ENCODE measurements around the gene PRODH2. TPM values are rescaled to one million over a fixed set of nuclear protein-coding genes. Genes with fewer than 3 reads are reported as not detected.
"Not testable (repeated sequence)": the region's sequence is repeated elsewhere in the genome, so short reads cannot be mapped to it uniquely, and the experiment has no call there.

Gene PRODH2
- total RNA-seq, 4 donors from 2014 or later, result not detected

GRCh38 chr19:35805526-35806102 lies 7.0 kb downstream of the PRODH2 start:
- Histone ChIP-seq H3K27me3 (peaks cover 21% of the 10 kb centered on the region), H3K27ac (no peak overlapping the region), H3K4me1 (no peaks in the 10 kb centered on the region), H3K4me3 (no peak overlapping the region), H3K9me3 (no peaks in the 10 kb centered on the region), H3K36me3 (no peaks in the 10 kb centered on the region)
- 64% methylated on average over 5 of the region's 5 CpGs for WGBS
- TF ChIP-seq EP300 (IDR thresholded peaks at IDR 0.05), result no peak
- no peak for TF ChIP-seq POLR2A (IDR thresholded peaks at IDR 0.05)
- TF ChIP-seq CTCF (IDR thresholded peaks at IDR 0.05), result no peak
- no peak for DNase-seq (ENCODE audit: low spot score in 2 of 2)

GRCh38 chr19:35801828-35802227 lies 10.8 kb downstream of the PRODH2 start:
- no peak overlapping the region for H3K27ac ChIP-seq
- no peaks in the 10 kb centered on the region for H3K36me3 ChIP-seq
- 53% methylated on average over 3 of the region's 3 CpGs for WGBS
- peaks cover 27% of the 10 kb centered on the region for H3K27me3 ChIP-seq
- no peaks in the 10 kb centered on the region for H3K4me1 ChIP-seq
- no peak overlapping the region for H3K4me3 ChIP-seq
- DNase-seq (ENCODE audit: low spot score in 2 of 2), result no peak
- TF ChIP-seq EP300 (IDR thresholded peaks at IDR 0.05) (no peak), POLR2A (IDR thresholded peaks at IDR 0.05) (no peak), POLR2AphosphoS5 (IDR thresholded peaks at IDR 0.05) (no peak), CTCF (IDR thresholded peaks at IDR 0.05) (no peak)
- no peaks in the 10 kb centered on the region for H3K9me3 ChIP-seq

GRCh38 chr19:35797663-35798062 lies 15.0 kb downstream of the PRODH2 start:
- H3K36me3 ChIP-seq, result no peaks in the 10 kb centered on the region
- TF ChIP-seq POLR2A (IDR thresholded peaks at IDR 0.05) (no peak), POLR2AphosphoS5 (IDR thresholded peaks at IDR 0.05) (no peak), CTCF (IDR thresholded peaks at IDR 0.05) (no peak), EP300 (IDR thresholded peaks at IDR 0.05) (no peak)

GRCh38 chr19:35796645-35797542 lies 15.8 kb downstream of the PRODH2 start:
- no peak overlapping the region for H3K27ac ChIP-seq
- peaks cover 38% of the 10 kb centered on the region for H3K27me3 ChIP-seq
- peak in 1 of 2 donors; percentile 67 for DNase-seq (ENCODE audit: low spot score in 2 of 2)
- H3K4me1 ChIP-seq, result peaks cover 5% of the 10 kb centered on the region
- WGBS, result 9% methylated on average over 33 of the region's 39 CpGs
- no peaks in the 10 kb centered on the region for H3K36me3 ChIP-seq
- no peaks in the 10 kb centered on the region for H3K9me3 ChIP-seq
- TF ChIP-seq POLR2AphosphoS5 (IDR thresholded peaks at IDR 0.05), result no peak
- no peak for TF ChIP-seq CTCF (IDR thresholded peaks at IDR 0.05)
- no peak for TF ChIP-seq POLR2A (IDR thresholded peaks at IDR 0.05)
- TF ChIP-seq EP300 (IDR thresholded peaks at IDR 0.05), result no peak
- H3K4me3 ChIP-seq, result peak overlapping the region; percentile 16

More at GRCh38 chr19:35797663-35798062, 15.0 kb downstream of the PRODH2 start:
- Histone ChIP-seq H3K9me3 (no peaks in the 10 kb centered on the region), H3K27ac (no peak overlapping the region), H3K4me1 (peaks cover 5% of the 10 kb centered on the region), H3K27me3 (peaks cover 38% of the 10 kb centered on the region), H3K4me3 (peak overlapping the region; percentile 16)
- DNase-seq (ENCODE audit: low spot score in 2 of 2), result peak in 1 of 2 donors; percentile 76
- WGBS, result 6% methylated on average over 12 of the region's 15 CpGs

- not testable (repeated sequence) for H3K9me3 ChIP-seq; H3K4me3 ChIP-seq; H3K4me1 ChIP-seq; DNase-seq (ENCODE audit: low spot score in 2 of 2); H3K27ac ChIP-seq; H3K36me3 ChIP-seq
- WGBS, result 70% methylated on average over 1 of the region's 1 CpG
- H3K27me3 ChIP-seq, result peaks cover 38% of the 10 kb centered on the region
Measured at GRCh38 chr19:35795564-35795963, 17.1 kb downstream of the PRODH2 start.

Measured in suprapubic skin (tissue), 4 donors.